Fibroblast of the aortic adventitia (primary cell): ENCODE measurements around the gene RAB24. TPM values are rescaled to one million over a fixed set of nuclear protein-coding genes. Genes with fewer than 3 reads are reported as not detected.

ENCODE experiments used
- DNase-seq: peaks from one replicate; pipeline ENCODE4 v3.0.0-alpha.2; 2010; ENCODE audit warnings: low read depth
- H3K4me3 ChIP-seq: 2 replicates; pipeline ENCODE4 v1.5.1; 2011; ENCODE audit warnings: low read depth, mild to moderate bottlenecking, control low read depth, low read length, moderate library complexity
- total RNA-seq: library from RNA; depleted of rRNA; stranded (reverse); fragments of >200 nt; gene quantifications from 2 replicates; pipeline ENCODE4 v1.2.3, GENCODE V29; 2012; ENCODE audit warnings: low replicate concordance
- TF ChIP-seq, protein P1 (sequence below): IDR thresholded peaks from 2 replicates; pipeline ENCODE4 v1.5.1; 2011; ENCODE audit warnings: mild to moderate bottlenecking, low read length, control low read depth, inconsistent platforms; ENCODE audit not compliant: insufficient read depth

Gene RAB24
- total RNA-seq, 1 donor = 11.6 TPM

DNA sequence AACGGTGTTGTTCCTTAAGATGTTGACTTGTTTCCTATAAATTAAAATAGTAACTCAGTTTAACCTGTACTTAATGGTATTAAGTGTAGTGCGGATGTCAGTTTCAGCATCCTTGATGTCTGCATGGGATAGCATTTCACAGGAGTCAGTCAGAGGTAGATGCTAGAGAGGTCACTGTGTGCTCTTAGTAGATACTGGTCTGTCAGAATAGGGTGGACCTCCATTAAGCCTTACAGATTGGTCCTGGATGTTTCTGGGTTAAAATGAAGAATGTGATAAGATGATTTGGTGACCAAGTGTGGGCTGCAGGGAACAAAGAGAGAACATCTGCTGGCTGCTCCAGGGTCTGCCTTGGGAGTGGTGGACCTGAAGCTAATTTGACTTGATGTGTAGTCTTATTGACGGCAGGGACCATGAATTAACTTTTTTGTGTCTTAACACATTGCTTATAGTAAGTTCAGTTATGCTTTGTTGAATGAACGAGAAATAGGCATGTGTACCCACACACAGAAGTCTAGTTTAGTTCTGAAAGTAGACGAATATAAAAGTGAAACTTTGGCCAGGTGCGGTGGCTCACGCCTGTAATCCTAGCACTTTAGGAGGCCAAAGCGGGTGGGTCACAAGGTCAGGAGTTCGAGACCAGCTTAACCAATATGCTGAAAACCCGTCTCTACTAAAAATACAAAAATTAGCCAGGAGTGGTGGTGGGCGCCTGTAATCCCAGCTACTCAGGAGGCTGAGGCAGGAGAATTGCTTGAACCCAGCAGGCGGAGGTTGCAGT lies 12.5 kb downstream of the RAB24 start:
- DNase-seq = no peak
- TF ChIP-seq, protein P1, sequence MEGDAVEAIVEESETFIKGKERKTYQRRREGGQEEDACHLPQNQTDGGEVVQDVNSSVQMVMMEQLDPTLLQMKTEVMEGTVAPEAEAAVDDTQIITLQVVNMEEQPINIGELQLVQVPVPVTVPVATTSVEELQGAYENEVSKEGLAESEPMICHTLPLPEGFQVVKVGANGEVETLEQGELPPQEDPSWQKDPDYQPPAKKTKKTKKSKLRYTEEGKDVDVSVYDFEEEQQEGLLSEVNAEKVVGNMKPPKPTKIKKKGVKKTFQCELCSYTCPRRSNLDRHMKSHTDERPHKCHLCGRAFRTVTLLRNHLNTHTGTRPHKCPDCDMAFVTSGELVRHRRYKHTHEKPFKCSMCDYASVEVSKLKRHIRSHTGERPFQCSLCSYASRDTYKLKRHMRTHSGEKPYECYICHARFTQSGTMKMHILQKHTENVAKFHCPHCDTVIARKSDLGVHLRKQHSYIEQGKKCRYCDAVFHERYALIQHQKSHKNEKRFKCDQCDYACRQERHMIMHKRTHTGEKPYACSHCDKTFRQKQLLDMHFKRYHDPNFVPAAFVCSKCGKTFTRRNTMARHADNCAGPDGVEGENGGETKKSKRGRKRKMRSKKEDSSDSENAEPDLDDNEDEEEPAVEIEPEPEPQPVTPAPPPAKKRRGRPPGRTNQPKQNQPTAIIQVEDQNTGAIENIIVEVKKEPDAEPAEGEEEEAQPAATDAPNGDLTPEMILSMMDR = no peak

DNA sequence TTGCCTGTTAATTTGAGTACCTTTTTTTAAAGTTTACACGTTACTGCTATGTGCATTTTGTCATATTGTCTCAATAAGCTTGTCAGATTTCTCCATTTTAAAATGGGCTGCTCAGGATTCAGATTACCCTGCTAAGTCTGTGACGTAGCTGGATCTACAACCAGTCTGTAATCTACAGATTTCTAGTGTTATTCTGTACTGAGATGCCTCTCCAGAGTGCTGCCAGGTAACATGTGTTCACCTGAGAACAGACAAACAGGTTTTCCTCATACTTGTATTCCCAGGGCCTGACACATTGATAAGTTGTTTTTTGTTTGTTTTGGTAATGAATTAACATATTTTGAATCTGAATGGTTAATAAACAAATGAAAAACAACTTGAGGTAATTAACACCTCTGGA lies 15.3 kb downstream of the RAB24 start:
- TF ChIP-seq, protein P1 = no peak
- DNase-seq = no peak

More for the DNA sequence above, 12.5 kb downstream of the RAB24 start:
- no peak overlapping the region for H3K4me3 ChIP-seq

DNA sequence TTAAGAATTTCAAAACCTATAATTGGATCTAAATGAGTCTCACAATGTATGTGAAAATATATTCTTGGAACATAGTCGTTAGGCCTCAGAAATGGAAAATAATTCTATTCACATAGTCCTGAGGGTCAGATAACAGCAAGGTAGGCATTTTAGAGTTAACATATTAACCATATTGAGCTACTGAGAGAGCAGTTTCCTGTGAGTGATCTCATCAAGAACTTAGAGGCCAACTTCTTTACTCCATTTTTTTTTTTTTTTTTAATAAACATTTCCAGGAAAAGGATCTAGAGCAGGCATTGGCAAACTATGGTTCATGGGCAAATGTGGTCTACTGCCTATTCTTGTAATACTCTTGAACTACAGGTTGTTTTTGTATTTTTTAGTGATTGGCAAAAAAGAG lies 26.6 kb downstream of the RAB24 start:
- TF ChIP-seq, protein P1 = no peak
- no peak overlapping the region for H3K4me3 ChIP-seq
- no peak for DNase-seq

More for the DNA sequence above, 15.3 kb downstream of the RAB24 start:
- H3K4me3 ChIP-seq = no peak overlapping the region

- no peak overlapping the region for H3K4me3 ChIP-seq
- no peak for DNase-seq
- TF ChIP-seq, protein P1 = no peak
Observed at GRCh38 chr5:177275883-177276282, 27.6 kb downstream of the RAB24 start.

GRCh38 chr5:177271113-177271512 lies 32.4 kb downstream of the RAB24 start:
- no peak for DNase-seq
- TF ChIP-seq, protein P1 = no peak
- H3K4me3 ChIP-seq = no peak overlapping the region

GRCh38 chr5:177270653-177271052 lies 32.9 kb downstream of the RAB24 start:
- no peak overlapping the region for H3K4me3 ChIP-seq
- TF ChIP-seq, protein P1 = no peak
- DNase-seq = no peak
